KMS-11 (cell line): ENCODE data around the gene ITGA5.

Experiments used
- H2AFZ ChIP-seq: fragments of 200-600 bp; sonication (generic); 2 replicates; pipeline ENCODE4 v1.6.1; 2016; ENCODE audit warnings: antibody characterized with exemption, mixed run types, low read depth
- H3K27ac ChIP-seq: fragments of 200-600 bp; sonication (generic); 2 replicates; pipeline ENCODE4 v1.6.1; 2016; ENCODE audit warnings: mild to moderate bottlenecking, mixed run types
- H3K27me3 ChIP-seq: fragments of 200-600 bp; sonication (generic); 2 replicates; pipeline ENCODE4 v1.6.1; 2017; ENCODE audit warnings: mild to moderate bottlenecking, low read depth, mixed run types, moderate library complexity; ENCODE audit not compliant: insufficient read depth
- H3K36me3 ChIP-seq: fragments of 200-600 bp; sonication (generic); 2 replicates; pipeline ENCODE4 v1.6.1; 2017; ENCODE audit warnings: mild to moderate bottlenecking, mixed run types; ENCODE audit not compliant: insufficient read depth
- H3K4me1 ChIP-seq: fragments of 200-600 bp; sonication (generic); 2 replicates; pipeline ENCODE4 v1.6.1; 2016; ENCODE audit warnings: mild to moderate bottlenecking, low read depth, mixed run types; ENCODE audit not compliant: poor library complexity, severe bottlenecking
- H3K4me2 ChIP-seq: fragments of 200-600 bp; sonication (generic); 2 replicates; pipeline ENCODE4 v1.7.0; 2016; ENCODE audit warnings: mild to moderate bottlenecking, mixed run types
- H3K4me3 ChIP-seq: fragments of 200-600 bp; sonication (generic); IDR thresholded peaks from 2 replicates; pipeline ENCODE4 v1.6.1; 2017; ENCODE audit warnings: low read depth, low read length, mixed read lengths; ENCODE audit not compliant: insufficient read depth
- H3K79me2 ChIP-seq: fragments of 200-600 bp; sonication (generic); 2 replicates; pipeline ENCODE4 v1.6.1; 2016; ENCODE audit warnings: low read depth, mixed run types; ENCODE audit not compliant: insufficient read depth
- H3K9ac ChIP-seq: fragments of 200-600 bp; sonication (generic); 2 replicates; pipeline ENCODE4 v1.6.1; 2016; ENCODE audit warnings: mild to moderate bottlenecking, mixed run types
- H4K20me1 ChIP-seq: fragments of 200-600 bp; sonication (generic); 2 replicates; pipeline ENCODE4 v1.6.1; 2016; ENCODE audit warnings: mild to moderate bottlenecking, mixed run types; ENCODE audit not compliant: insufficient read depth
- TF ChIP-seq, protein P1 (sequence below): fragments of 200-600 bp; sonication (generic); conservative IDR thresholded peaks from 2 replicates; pipeline ENCODE4 v1.6.1; 2017; ENCODE audit warnings: low read depth, mild to moderate bottlenecking, antibody characterized with exemption, low read length, moderate library complexity, mixed read lengths

The ITGA5 gene

DNA sequence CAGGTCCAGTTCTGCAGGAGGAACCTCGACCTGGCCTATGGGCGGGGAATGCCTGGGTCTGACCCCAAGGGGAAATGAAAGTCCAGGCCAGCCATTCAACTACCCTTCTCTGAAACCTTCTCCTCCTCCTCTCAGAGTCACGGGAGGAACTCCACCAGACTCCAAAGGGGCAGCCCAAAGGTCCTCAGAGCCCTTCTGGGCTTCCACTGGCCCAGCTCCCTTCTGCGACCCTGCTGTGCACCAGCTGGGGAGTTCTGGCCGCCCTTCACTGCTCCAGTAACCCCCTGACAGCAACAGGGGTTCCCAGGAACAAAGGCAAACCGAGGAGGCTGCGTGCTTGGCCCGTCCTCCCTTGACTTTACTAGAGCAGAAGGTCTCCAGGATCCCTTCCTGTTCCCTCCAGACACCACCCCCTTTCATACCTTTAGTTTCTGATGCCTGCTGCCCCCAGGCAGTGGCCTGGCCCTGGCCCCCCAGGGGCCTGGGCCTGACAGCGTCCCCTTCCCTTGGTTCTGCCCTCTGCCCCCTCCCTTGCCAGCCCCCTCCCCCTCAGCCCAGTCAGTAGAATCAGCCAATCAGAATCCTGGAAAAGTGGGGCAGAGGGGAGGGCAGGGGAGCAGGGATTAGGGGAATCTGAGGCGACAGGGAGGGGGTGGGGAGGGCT, 33.7 kb downstream of the ITGA5 start:
- Histone ChIP-seq H3K4me3 (no peak overlapping the region), H3K27ac (no peak overlapping the region), H2AFZ (no peak overlapping the region), H3K27me3 (no peaks in the 10 kb centered on the region), H3K4me2 (no peak overlapping the region), H3K4me1 (no peaks in the 10 kb centered on the region), H3K36me3 (no peaks in the 10 kb centered on the region), H4K20me1 (no peaks in the 10 kb centered on the region), H3K9ac (no peak overlapping the region), H3K79me2 (no peaks in the 10 kb centered on the region)
- TF ChIP-seq, protein P1, sequence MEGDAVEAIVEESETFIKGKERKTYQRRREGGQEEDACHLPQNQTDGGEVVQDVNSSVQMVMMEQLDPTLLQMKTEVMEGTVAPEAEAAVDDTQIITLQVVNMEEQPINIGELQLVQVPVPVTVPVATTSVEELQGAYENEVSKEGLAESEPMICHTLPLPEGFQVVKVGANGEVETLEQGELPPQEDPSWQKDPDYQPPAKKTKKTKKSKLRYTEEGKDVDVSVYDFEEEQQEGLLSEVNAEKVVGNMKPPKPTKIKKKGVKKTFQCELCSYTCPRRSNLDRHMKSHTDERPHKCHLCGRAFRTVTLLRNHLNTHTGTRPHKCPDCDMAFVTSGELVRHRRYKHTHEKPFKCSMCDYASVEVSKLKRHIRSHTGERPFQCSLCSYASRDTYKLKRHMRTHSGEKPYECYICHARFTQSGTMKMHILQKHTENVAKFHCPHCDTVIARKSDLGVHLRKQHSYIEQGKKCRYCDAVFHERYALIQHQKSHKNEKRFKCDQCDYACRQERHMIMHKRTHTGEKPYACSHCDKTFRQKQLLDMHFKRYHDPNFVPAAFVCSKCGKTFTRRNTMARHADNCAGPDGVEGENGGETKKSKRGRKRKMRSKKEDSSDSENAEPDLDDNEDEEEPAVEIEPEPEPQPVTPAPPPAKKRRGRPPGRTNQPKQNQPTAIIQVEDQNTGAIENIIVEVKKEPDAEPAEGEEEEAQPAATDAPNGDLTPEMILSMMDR: no peak

DNA sequence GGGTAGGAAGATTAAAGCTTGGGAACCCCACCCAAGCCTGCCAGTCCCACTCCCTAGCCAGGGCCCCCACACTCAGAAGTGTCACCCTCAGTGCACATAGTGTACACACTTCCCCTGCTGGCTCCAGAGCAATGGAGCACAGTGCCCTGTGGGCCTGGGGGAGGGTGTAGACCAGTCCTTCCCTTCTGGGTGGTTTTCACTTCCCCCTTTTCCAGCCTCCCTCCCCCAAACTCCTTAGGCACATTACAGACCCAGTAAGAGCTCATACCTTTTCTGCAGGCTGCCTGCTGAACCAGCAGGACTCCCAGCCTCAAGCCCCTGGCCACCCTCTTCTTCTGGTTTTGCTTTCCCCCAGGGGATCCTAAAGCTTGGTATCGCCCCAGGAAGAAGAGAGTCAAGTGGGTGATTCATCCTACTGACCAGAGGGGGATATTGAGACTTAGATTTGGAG, 34.5 kb downstream of the ITGA5 start, which contains the start of gene ZNF385A:
TSS of gene ZNF385A (minus strand) at position 143 of the 451 bp plus-strand sequence. CDS start 219 bp downstream, outside the sequence.
- no peak within 1 kb of the TSS for H3K9ac ChIP-seq
- no peak within 1 kb of the TSS for H3K4me2 ChIP-seq
- H3K4me1 ChIP-seq: no peaks in the 10 kb centered on the region
- no peaks in the 10 kb centered on the region for H4K20me1 ChIP-seq
- H3K27me3 ChIP-seq: no peaks in the 10 kb centered on the region
- no peaks in the 10 kb centered on the region for H3K36me3 ChIP-seq
- H3K79me2 ChIP-seq: no peaks in the 10 kb centered on the region
- no peak within 1 kb of the TSS for H3K27ac ChIP-seq
- TF ChIP-seq, protein P1: no peak
- H2AFZ ChIP-seq: no peak within 1 kb of the TSS
- no peak within 1 kb of the TSS for H3K4me3 ChIP-seq

DNA sequence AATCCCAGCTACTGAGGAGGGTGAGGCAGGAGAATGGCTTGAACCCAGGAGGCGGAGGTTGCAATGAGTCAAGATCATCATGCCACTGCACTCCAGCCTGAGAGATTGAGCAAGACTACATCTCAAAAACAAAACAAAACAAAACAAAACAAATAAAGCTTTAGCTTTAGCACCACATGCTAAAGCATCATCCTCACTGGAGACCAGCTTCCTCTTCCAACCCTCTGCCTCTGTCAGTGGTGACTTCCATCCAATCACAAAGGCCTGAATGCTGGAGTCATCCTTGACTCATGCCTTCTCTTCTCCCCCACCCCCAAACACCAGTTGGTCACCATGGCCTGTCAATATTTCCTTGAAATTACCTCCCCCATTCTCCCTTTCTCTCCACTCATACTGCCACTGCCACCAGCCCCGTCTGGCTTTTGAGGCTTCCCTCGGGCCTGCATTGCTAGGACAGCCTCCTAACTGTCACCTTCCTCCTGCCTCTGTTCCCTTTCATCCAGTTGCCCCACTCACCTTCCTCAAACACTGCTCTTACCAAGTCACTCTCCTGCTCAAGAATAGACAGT, 35.9 kb downstream of the ITGA5 start:
- H3K36me3 ChIP-seq: no peaks in the 10 kb centered on the region
- H3K79me2 ChIP-seq: no peaks in the 10 kb centered on the region
- no peak overlapping the region for H3K4me2 ChIP-seq
- no peak overlapping the region for H3K4me3 ChIP-seq
- H4K20me1 ChIP-seq: no peaks in the 10 kb centered on the region
- H3K9ac ChIP-seq: no peak overlapping the region
- H2AFZ ChIP-seq: no peak overlapping the region
- H3K27me3 ChIP-seq: peaks cover 5% of the 10 kb centered on the region; the same call in 1 of the 2 replicates
- TF ChIP-seq, protein P1: no peak
- no peak overlapping the region for H3K27ac ChIP-seq
- H3K4me1 ChIP-seq: peaks cover 4% of the 10 kb centered on the region

DNA sequence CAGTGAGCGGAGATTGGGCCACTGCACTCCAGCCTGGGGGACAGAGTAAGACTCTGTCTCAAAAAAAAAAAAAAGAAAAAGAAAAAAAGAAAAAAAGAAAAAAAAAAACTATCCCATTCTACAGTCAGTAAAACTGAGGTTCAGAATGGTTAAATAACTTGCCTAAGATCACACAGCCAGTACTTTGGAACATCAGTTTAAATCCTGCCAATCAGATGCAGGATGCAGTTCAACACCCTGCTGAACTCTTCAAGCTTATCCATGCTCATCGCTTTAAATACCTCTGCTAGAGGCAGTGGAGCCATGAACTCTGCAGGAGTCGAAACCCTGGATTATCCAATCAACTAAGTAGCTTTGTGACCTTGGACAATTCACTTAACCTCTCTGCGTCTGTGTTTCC, 37.9 kb downstream of the ITGA5 start:
- Histone ChIP-seq H3K27me3 (peaks cover 7% of the 10 kb centered on the region; the same call in 1 of the 2 replicates), H3K9ac (no peak overlapping the region), H3K4me3 (no peak overlapping the region), H3K4me1 (peaks cover 4% of the 10 kb centered on the region), H4K20me1 (no peaks in the 10 kb centered on the region), H3K79me2 (no peaks in the 10 kb centered on the region), H2AFZ (no peak overlapping the region), H3K27ac (no peak overlapping the region), H3K36me3 (no peaks in the 10 kb centered on the region), H3K4me2 (no peak overlapping the region)
- TF ChIP-seq, protein P1: no peak
